Endometrial microvascular endothelial cells (primary cell): Measurements from ENCODE around the gene CPTP. TPM values are rescaled to one million over a fixed set of nuclear protein-coding genes. Genes with fewer than 3 reads are reported as not detected.
"Not testable (repeated sequence)": the region's sequence is repeated elsewhere in the genome, so short reads cannot be mapped to it uniquely, and the experiment has no call there.

Experiments
- in situ Hi-C: cut with HindIII; loops from 2 replicates; pipeline ENCODE4 v1.10.0; 2017; ENCODE audit warnings: low sequenced_read_pairs, low pct_unique_long_range_greater_than_20kb; ENCODE audit errors: inconsistent ontology term
- total RNA-seq: library from RNA; depleted of rRNA; stranded (reverse); fragments of >200 nt; gene quantifications from one replicate; pipeline ENCODE4 v1.2.3, GENCODE V29; 2015; ENCODE audit errors: inconsistent ontology term

Gene CPTP
- total RNA-seq, 1 donor from 2014 or later, result 31.2 TPM

- in situ Hi-C loops, result no loop called here
Observed at GRCh38 chr1:1355416-1355815, 30.8 kb downstream of the CPTP start.

GRCh38 chr1:1356166-1356795 is 31.7 kb downstream of the CPTP start:
- in situ Hi-C loops, result no loop called here

- in situ Hi-C loops, result no loop called here
Observed at GRCh38 chr1:1356796-1357401, 32.3 kb downstream of the CPTP start.

GRCh38 chr1:1357871-1358432 is 33.4 kb downstream of the CPTP start:
- in situ Hi-C loops, result no loop called here

- in situ Hi-C loops, result no loop called here
Observed at GRCh38 chr1:1358433-1359271, 34.0 kb downstream of the CPTP start, which contains the start of gene MXRA8. TSS of gene MXRA8 (minus strand) at chr1:1358555. CDS start at chr1:1358504, 51 bp downstream.

GRCh38 chr1:1359308-1359663 is 34.7 kb downstream of the CPTP start:
- in situ Hi-C loops, result no loop called here

GRCh38 chr1:1359664-1360468 is 35.3 kb downstream of the CPTP start:
- in situ Hi-C loops, result no loop called here

- in situ Hi-C loops, result no loop called here
Observed at GRCh38 chr1:1360506-1361169, 36.0 kb downstream of the CPTP start.

- in situ Hi-C loops, result no loop called here
Observed at GRCh38 chr1:1361233-1361981, 36.8 kb downstream of the CPTP start.

GRCh38 chr1:1361982-1362423 is 37.4 kb downstream of the CPTP start:
- in situ Hi-C loops, result no loop called here

GRCh38 chr1:1364266-1364665 is 39.7 kb downstream of the CPTP start:
- in situ Hi-C loops, result no loop called here

GRCh38 chr1:1365875-1366698 is 41.5 kb downstream of the CPTP start:
- in situ Hi-C loops, result no loop called here

GRCh38 chr1:1366699-1367066 is 42.1 kb downstream of the CPTP start:
- in situ Hi-C loops, result no loop called here

- in situ Hi-C loops, result no loop called here
Observed at GRCh38 chr1:1367315-1367714, 42.7 kb downstream of the CPTP start.

- in situ Hi-C loops, result not testable (repeated sequence)
Observed at GRCh38 chr1:1370094-1370493, 45.5 kb downstream of the CPTP start.

GRCh38 chr1:1370771-1371300 is 46.2 kb downstream of the CPTP start:
- in situ Hi-C loops, result no loop called here

GRCh38 chr1:1371364-1371745 is 46.8 kb downstream of the CPTP start:
- in situ Hi-C loops, result no loop called here
